ENCODE results near the gene SEC14L5.

DNA sequence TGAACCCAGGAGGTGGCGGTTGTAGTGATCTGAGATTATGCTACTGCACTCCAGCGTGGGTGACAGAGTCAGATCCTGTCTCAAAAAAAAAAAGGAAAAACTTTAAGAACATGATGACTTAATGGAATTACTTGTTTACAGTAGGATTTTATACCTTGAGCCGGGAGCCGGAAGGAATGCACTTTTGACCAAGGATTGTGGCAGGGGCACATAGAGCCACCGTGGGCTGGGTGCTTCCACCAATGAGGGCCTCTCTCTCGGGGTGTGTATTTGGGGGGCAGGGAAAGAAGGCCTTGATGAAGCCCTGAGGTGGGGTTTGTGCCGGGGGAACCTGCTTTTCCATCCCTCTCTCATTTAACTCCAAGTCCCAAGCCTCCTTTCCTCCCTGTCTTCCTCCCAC is 82.3 kb downstream of the SEC14L5 start:
- no peak for TF ChIP-seq GATA3 (IDR thresholded peaks at IDR 0.05; ENCODE audit: low read depth, low read length)
- no peak for TF ChIP-seq GATA2 (IDR thresholded peaks at IDR 0.05; ENCODE audit: low read depth, low read length)
